Gastrocnemius medialis (tissue), 4 donors: ENCODE measurements around the gene RASL12.

Experiments
- POLR2A ChIP-seq, 2 donors: fragments of 450-650 bp; IDR thresholded peaks; one replicate each; pipeline ENCODE4 v1.6.1; 2017; ENCODE audit warnings: antibody characterized with exemption in 2 of 2, mild to moderate bottlenecking in 2 of 2, moderate library complexity in 2 of 2
- TF ChIP-seq, protein P1 (sequence below), 5 experiments: fragments of 450-650 bp in 3 of 5; fragments of 200-600 bp in 2 of 5; sonication (generic) in 2 of 5; IDR thresholded peaks in 4 of 5; conservative IDR thresholded peaks in 1 of 5; 1 replicate in 4 of 5; 2 replicates in 1 of 5; pipeline ENCODE4 v1.5.1; 2016 to 2019; ENCODE audit warnings: antibody characterized with exemption in 5 of 5, mild to moderate bottlenecking in 3 of 5, moderate library complexity in 3 of 5

DNA sequence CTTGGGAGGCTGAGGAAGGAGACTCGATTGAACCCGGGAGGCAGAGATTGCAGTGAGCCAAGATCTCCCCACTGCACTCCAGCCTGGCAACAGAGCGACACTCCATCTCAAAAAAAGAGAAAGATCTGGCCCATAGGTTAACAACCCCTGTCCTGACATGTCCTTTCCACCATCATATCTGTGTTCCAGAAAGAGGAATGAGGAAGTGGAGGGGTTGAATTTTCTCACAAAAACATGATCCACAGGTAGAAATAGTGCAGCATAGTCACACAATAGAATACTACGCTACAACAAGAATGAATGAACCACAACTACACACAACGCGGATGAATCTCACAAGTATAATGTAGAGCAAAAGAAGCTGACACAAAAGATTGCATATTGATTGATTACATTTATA is 27.3 kb downstream of the RASL12 start:
- TF ChIP-seq, protein P1, sequence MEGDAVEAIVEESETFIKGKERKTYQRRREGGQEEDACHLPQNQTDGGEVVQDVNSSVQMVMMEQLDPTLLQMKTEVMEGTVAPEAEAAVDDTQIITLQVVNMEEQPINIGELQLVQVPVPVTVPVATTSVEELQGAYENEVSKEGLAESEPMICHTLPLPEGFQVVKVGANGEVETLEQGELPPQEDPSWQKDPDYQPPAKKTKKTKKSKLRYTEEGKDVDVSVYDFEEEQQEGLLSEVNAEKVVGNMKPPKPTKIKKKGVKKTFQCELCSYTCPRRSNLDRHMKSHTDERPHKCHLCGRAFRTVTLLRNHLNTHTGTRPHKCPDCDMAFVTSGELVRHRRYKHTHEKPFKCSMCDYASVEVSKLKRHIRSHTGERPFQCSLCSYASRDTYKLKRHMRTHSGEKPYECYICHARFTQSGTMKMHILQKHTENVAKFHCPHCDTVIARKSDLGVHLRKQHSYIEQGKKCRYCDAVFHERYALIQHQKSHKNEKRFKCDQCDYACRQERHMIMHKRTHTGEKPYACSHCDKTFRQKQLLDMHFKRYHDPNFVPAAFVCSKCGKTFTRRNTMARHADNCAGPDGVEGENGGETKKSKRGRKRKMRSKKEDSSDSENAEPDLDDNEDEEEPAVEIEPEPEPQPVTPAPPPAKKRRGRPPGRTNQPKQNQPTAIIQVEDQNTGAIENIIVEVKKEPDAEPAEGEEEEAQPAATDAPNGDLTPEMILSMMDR (IDR thresholded peaks at IDR 0.05 in 4 of 5, conservative IDR thresholded peaks at IDR 0.05 in 1 of 5): no peak
- TF ChIP-seq POLR2A (IDR thresholded peaks at IDR 0.05): no peak
